Measurements from ENCODE around the gene INAVA. TPM values are rescaled to one million over a fixed set of nuclear protein-coding genes. Genes with fewer than 3 reads are reported as not detected.

Gene INAVA
- total and polyA plus RNA-seq, 2 of the 13 experiments (the other 11 are each of a cell fraction or from before 2014, with no cell fraction given), result 6.0 to 13.5 TPM

- TF ChIP-seq ZNF556 (CRISPR knock-in tag; IDR thresholded peaks at IDR 0.05; ENCODE audit: borderline replicate concordance) (no peak), SP4 (CRISPR knock-in tag; IDR thresholded peaks at IDR 0.05) (no peak), ETS1 (CRISPR knock-in tag; IDR thresholded peaks at IDR 0.05) (no peak), TOE1 (CRISPR knock-in tag; IDR thresholded peaks at IDR 0.05) (no peak), ZNF780A (CRISPR knock-in tag; IDR thresholded peaks at IDR 0.05) (no peak), ZNF883 (CRISPR knock-in tag; IDR thresholded peaks at IDR 0.05; ENCODE audit: not compliant biosample characterization) (no peak)
- TF ChIP-seq, protein P1, sequence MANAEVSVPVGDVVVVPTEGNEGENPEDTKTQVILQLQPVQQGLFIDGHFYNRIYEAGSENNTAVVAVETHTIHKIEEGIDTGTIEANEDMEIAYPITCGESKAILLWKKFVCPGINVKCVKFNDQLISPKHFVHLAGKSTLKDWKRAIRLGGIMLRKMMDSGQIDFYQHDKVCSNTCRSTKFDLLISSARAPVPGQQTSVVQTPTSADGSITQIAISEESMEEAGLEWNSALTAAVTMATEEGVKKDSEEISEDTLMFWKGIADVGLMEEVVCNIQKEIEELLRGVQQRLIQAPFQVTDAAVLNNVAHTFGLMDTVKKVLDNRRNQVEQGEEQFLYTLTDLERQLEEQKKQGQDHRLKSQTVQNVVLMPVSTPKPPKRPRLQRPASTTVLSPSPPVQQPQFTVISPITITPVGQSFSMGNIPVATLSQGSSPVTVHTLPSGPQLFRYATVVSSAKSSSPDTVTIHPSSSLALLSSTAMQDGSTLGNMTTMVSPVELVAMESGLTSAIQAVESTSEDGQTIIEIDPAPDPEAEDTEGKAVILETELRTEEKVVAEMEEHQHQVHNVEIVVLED (CRISPR knock-in tag; IDR thresholded peaks at IDR 0.05; ENCODE audit: borderline replicate concordance), result no peak
- TF ChIP-seq, protein P2, sequence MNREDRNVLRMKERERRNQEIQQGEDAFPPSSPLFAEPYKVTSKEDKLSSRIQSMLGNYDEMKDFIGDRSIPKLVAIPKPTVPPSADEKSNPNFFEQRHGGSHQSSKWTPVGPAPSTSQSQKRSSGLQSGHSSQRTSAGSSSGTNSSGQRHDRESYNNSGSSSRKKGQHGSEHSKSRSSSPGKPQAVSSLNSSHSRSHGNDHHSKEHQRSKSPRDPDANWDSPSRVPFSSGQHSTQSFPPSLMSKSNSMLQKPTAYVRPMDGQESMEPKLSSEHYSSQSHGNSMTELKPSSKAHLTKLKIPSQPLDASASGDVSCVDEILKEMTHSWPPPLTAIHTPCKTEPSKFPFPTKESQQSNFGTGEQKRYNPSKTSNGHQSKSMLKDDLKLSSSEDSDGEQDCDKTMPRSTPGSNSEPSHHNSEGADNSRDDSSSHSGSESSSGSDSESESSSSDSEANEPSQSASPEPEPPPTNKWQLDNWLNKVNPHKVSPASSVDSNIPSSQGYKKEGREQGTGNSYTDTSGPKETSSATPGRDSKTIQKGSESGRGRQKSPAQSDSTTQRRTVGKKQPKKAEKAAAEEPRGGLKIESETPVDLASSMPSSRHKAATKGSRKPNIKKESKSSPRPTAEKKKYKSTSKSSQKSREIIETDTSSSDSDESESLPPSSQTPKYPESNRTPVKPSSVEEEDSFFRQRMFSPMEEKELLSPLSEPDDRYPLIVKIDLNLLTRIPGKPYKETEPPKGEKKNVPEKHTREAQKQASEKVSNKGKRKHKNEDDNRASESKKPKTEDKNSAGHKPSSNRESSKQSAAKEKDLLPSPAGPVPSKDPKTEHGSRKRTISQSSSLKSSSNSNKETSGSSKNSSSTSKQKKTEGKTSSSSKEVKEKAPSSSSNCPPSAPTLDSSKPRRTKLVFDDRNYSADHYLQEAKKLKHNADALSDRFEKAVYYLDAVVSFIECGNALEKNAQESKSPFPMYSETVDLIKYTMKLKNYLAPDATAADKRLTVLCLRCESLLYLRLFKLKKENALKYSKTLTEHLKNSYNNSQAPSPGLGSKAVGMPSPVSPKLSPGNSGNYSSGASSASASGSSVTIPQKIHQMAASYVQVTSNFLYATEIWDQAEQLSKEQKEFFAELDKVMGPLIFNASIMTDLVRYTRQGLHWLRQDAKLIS (CRISPR knock-in tag; IDR thresholded peaks at IDR 0.05), result no peak
Observed at GRCh38 chr1:200862713-200863415, 31.8 kb upstream of the INAVA start (continued).
